HepG2 (cell line): ENCODE results near the gene NPFFR1. TPM values are rescaled to one million over a fixed set of nuclear protein-coding genes. Genes with fewer than 3 reads are reported as not detected.
A peak's percentile ranks its signal among the peaks of the same experiment; 100 is the strongest.

Experiments
- BCL3 ChIP-seq: sonication (generic); formaldehyde crosslinking; IDR thresholded peaks from 2 replicates; pipeline ENCODE4 v1.5.1; 2020; ENCODE audit warnings: mild to moderate bottlenecking, missing genetic modification reagents, moderate library complexity
- CREB1 ChIP-seq, 2 experiments: fragments of 450-650 bp in 1 of 2; IDR thresholded peaks; 2 replicates each; pipeline ENCODE4 v1.6.1; 2016 to 2017; ENCODE audit warnings: control low read depth in 1 of 2, mild to moderate bottlenecking in 1 of 2, missing compliant biosample characterization in 1 of 2, missing genetic modification characterization in 1 of 2
- CREB3 ChIP-seq: sonication (generic); formaldehyde crosslinking; IDR thresholded peaks from 2 replicates; pipeline ENCODE4 v1.5.0; 2020; ENCODE audit warnings: missing genetic modification reagents
- EHMT2 ChIP-seq: fragments of 200-600 bp; sonication (generic); IDR thresholded peaks from 2 replicates; pipeline ENCODE4 v1.7.0; 2017; ENCODE audit warnings: antibody characterized with exemption, low read depth, low read length, borderline replicate concordance
- HNF1A ChIP-seq, 2 experiments: sonication (generic) in 1 of 2; formaldehyde crosslinking in 1 of 2; IDR thresholded peaks; 2 replicates each; pipeline versions ENCODE4 v1.4.0 to v1.6.1; 2016 to 2020; ENCODE audit warnings: borderline replicate concordance in 1 of 2, low read depth in 1 of 2, mild to moderate bottlenecking in 1 of 2, missing genetic modification reagents in 1 of 2
- MATR3 ChIP-seq: sonication (generic); formaldehyde crosslinking; IDR thresholded peaks from 2 replicates; pipeline ENCODE4 v1.4.0; 2020; ENCODE audit warnings: missing genetic modification reagents
- MYPOP ChIP-seq: sonication (generic); formaldehyde crosslinking; IDR thresholded peaks from 2 replicates; pipeline ENCODE4 v1.8.1; 2023; ENCODE audit warnings: mild to moderate bottlenecking, moderate library complexity, missing genetic modification reagents
- NR0B2 ChIP-seq: sonication (generic); formaldehyde crosslinking; IDR thresholded peaks from 2 replicates; pipeline ENCODE4 v1.4.0; 2020; ENCODE audit warnings: mild to moderate bottlenecking, missing genetic modification reagents
- PHF5A ChIP-seq: IDR thresholded peaks from one replicate; pipeline ENCODE4 v1.6.1; 2018; ENCODE audit warnings: low read depth, missing genetic modification reagents; ENCODE audit not compliant: unreplicated experiment
- ZFP36L2 ChIP-seq: sonication (generic); formaldehyde crosslinking; IDR thresholded peaks from 2 replicates; pipeline ENCODE4 v1.4.0; 2020; ENCODE audit warnings: missing genetic modification reagents
- ZNF143 ChIP-seq: sonication (generic); formaldehyde crosslinking; IDR thresholded peaks from 2 replicates; pipeline ENCODE4 v1.4.0; 2020; ENCODE audit warnings: missing genetic modification reagents
- ZNF503 ChIP-seq: sonication (generic); formaldehyde crosslinking; IDR thresholded peaks from 2 replicates; pipeline ENCODE4 v1.4.0; 2020; ENCODE audit warnings: missing genetic modification reagents
- ZNF766 ChIP-seq: sonication (generic); formaldehyde crosslinking; IDR thresholded peaks from 2 replicates; pipeline ENCODE4 v1.5.0; 2020; ENCODE audit warnings: missing genetic modification reagents, borderline replicate concordance
- polyA plus RNA-seq, 8 experiments: library from polyadenylated mRNA; depleted of rRNA in 3 of 8; stranded (reverse) in 7 of 8; unstranded in 1 of 8; fragments of >200 nt; fragmentation: Illumina TruSeq in 4 of 8; extraction: Trizol in 4 of 8; gene quantifications; 2 replicates each; pipeline versions ENCODE4 v1.2.1 to v1.2.3, GENCODE V29; 2011 to 2016; ENCODE audit warnings: low read depth in 4 of 8, missing spikeins in 1 of 8, mixed read lengths in 1 of 8; ENCODE audit not compliant: insufficient read depth in 1 of 8
- total RNA-seq, 5 experiments: library from RNA; depleted of rRNA; stranded (reverse); fragments of >200 nt; fragmentation: Illumina TruSeq; extraction: Trizol; gene quantifications; 2 replicates each; pipeline ENCODE4 v1.2.3, GENCODE V29; 2016; ENCODE audit warnings: low read depth in 1 of 5

The NPFFR1 gene
- total and polyA plus RNA-seq, 2 of the 13 experiments (the other 11 are each of a cell fraction or from before 2014, with no cell fraction given): under 0.01 TPM; not detected in 1

GRCh38 chr10:70283445-70284399 lies at the start of gene NPFFR1 (continued):
- TF ChIP-seq ZNF503: no peak
- TF ChIP-seq EHMT2: no peak
- no peak for TF ChIP-seq NR0B2 (CRISPR knock-in tag)
- TF ChIP-seq CREB1 (IDR thresholded peaks at IDR 0.05): no peak
- no peak for TF ChIP-seq CREB1 (CRISPR knock-in tag; IDR thresholded peaks at IDR 0.05)
- no peak for TF ChIP-seq BCL3 (CRISPR knock-in tag)
- TF ChIP-seq ZNF143 (CRISPR knock-in tag): no peak
- TF ChIP-seq MATR3 (CRISPR knock-in tag): no peak
- no peak for TF ChIP-seq CREB3
- TF ChIP-seq MYPOP: peak; percentile 100
- TF ChIP-seq HNF1A (IDR thresholded peaks at IDR 0.05; ENCODE audit: low read depth): no peak
- no peak for TF ChIP-seq HNF1A (CRISPR knock-in tag; IDR thresholded peaks at IDR 0.05; ENCODE audit: borderline replicate concordance)
- TF ChIP-seq ZNF766: no peak
- no peak for TF ChIP-seq PHF5A
- TF ChIP-seq ZFP36L2 (CRISPR knock-in tag): no peak
